Liver (tissue), 3 donors: ENCODE data around the gene ANK3.

Experiments used
- ATF3 ChIP-seq: IDR thresholded peaks from 2 replicates; pipeline ENCODE4 v1.6.1; 2016; ENCODE audit warnings: antibody characterized with exemption
- CTCF ChIP-seq: fragments of 150-350 bp; IDR thresholded peaks from 2 replicates; pipeline ENCODE4 v1.5.1; 2017; ENCODE audit warnings: improper control_type of control experiment, low read depth, low read length; ENCODE audit not compliant: missing input control
- EGR1 ChIP-seq, 2 donors: IDR thresholded peaks; 2 replicates each; pipeline ENCODE4 v1.6.1; 2016 to 2018; ENCODE audit warnings: antibody characterized with exemption in 2 of 2, low read depth in 2 of 2
- GABPA ChIP-seq, 2 donors: IDR thresholded peaks in 1 of 2; conservative IDR thresholded peaks in 1 of 2; 2 replicates each; pipeline ENCODE4 v1.6.1; 2016; ENCODE audit warnings: antibody characterized with exemption in 2 of 2, mild to moderate bottlenecking in 1 of 2, moderate library complexity in 1 of 2
- HNF4G ChIP-seq: IDR thresholded peaks from 2 replicates; pipeline ENCODE4 v1.6.1; 2016; ENCODE audit warnings: antibody characterized with exemption
- JUND ChIP-seq, 2 donors: IDR thresholded peaks; 2 replicates each; pipeline ENCODE4 v1.6.1; 2016; ENCODE audit warnings: antibody characterized with exemption in 2 of 2
- RAD21 ChIP-seq, 2 donors: IDR thresholded peaks; 2 replicates each; pipeline ENCODE4 v1.6.1; 2016; ENCODE audit warnings: antibody characterized with exemption in 2 of 2, mild to moderate bottlenecking in 2 of 2
- REST ChIP-seq: IDR thresholded peaks from 2 replicates; pipeline ENCODE4 v1.6.1; 2016; ENCODE audit warnings: antibody characterized with exemption, mild to moderate bottlenecking
- SP1 ChIP-seq: IDR thresholded peaks from 2 replicates; pipeline ENCODE4 v1.6.1; 2018; ENCODE audit warnings: antibody characterized with exemption, mild to moderate bottlenecking
- TAF1 ChIP-seq: conservative IDR thresholded peaks from 2 replicates; pipeline ENCODE4 v1.6.1; 2016; ENCODE audit warnings: antibody characterized with exemption, mild to moderate bottlenecking
- YY1 ChIP-seq: IDR thresholded peaks from 2 replicates; pipeline ENCODE4 v1.6.1; 2016; ENCODE audit warnings: antibody characterized with exemption, mild to moderate bottlenecking
- donor health status: healthy.
- donor health status: healthy.

- TF ChIP-seq CTCF (no peak), YY1 (no peak), JUND (IDR thresholded peaks at IDR 0.05) (no peak), SP1 (no peak), REST (no peak), TAF1 (no peak), HNF4G (no peak), ATF3 (no peak), GABPA (IDR thresholded peaks at IDR 0.05 in 1 of 2, conservative IDR thresholded peaks at IDR 0.05 in 1 of 2) (no peak), RAD21 (IDR thresholded peaks at IDR 0.05) (no peak), EGR1 (IDR thresholded peaks at IDR 0.05; ENCODE audit: low read depth in 2 of 2) (no peak)
Observed at GRCh38 chr10:60350400-60350799, 39.3 kb downstream of the ANK3 start.
